H9 (cell line): Measurements from ENCODE around the gene CROT. TPM values are rescaled to one million over a fixed set of nuclear protein-coding genes. Genes with fewer than 3 reads are reported as not detected.

Source experiments
- DNase-seq: peaks from one replicate; pipeline ENCODE4 v3.0.0-alpha.2; 2017
- H2AFZ ChIP-seq: one replicate; pipeline ENCODE4 v1.6.1; 2013; ENCODE audit warnings: mild to moderate bottlenecking, low read length, control low read depth, moderate library complexity
- H2AK5ac ChIP-seq: 2 replicates; pipeline ENCODE4 v1.6.1; 2013; ENCODE audit warnings: low read length, control low read depth, mixed read lengths; ENCODE audit not compliant: insufficient read length
- H2BK120ac ChIP-seq: one replicate; pipeline ENCODE4 v1.6.1; 2013; ENCODE audit warnings: low read depth, mild to moderate bottlenecking, low read length, control low read depth, inconsistent platforms; ENCODE audit not compliant: poor library complexity, severe bottlenecking
- H2BK12ac ChIP-seq: 2 replicates; pipeline ENCODE4 v1.6.1; 2013; ENCODE audit warnings: low read length, control low read depth, mixed read lengths, low read depth; ENCODE audit not compliant: insufficient read length
- H2BK15ac ChIP-seq: 2 replicates; pipeline ENCODE4 v1.6.1; 2013; ENCODE audit warnings: low read depth, low read length, control low read depth
- H2BK20ac ChIP-seq: one replicate; pipeline ENCODE4 v1.6.1; 2013; ENCODE audit warnings: low read depth, mild to moderate bottlenecking, low read length, control low read depth, inconsistent platforms; ENCODE audit not compliant: poor library complexity, severe bottlenecking
- H2BK5ac ChIP-seq: 2 replicates; pipeline ENCODE4 v1.6.1; 2013; ENCODE audit warnings: low read length, control low read depth, mixed read lengths; ENCODE audit not compliant: insufficient read length
- H3K14ac ChIP-seq: 2 replicates; pipeline ENCODE4 v1.6.1; 2013; ENCODE audit warnings: low read length, control low read depth; ENCODE audit not compliant: insufficient read depth
- H3K18ac ChIP-seq: 2 replicates; pipeline ENCODE4 v1.6.1; 2013; ENCODE audit warnings: low read depth, mild to moderate bottlenecking, mixed read lengths, low read length, control low read depth; ENCODE audit not compliant: insufficient read length
- H3K23ac ChIP-seq: 2 replicates; pipeline ENCODE4 v1.6.1; 2013; ENCODE audit warnings: low read length, control low read depth, mixed read lengths, low read depth; ENCODE audit not compliant: insufficient read length
- H3K23me2 ChIP-seq: 2 replicates; pipeline ENCODE4 v1.6.1; 2013; ENCODE audit warnings: low read depth, mild to moderate bottlenecking, mixed read lengths, low read length, control low read depth; ENCODE audit not compliant: insufficient read length, poor library complexity, severe bottlenecking
- H3K27ac ChIP-seq: 2 replicates; pipeline ENCODE4 v1.5.1; 2013; ENCODE audit warnings: low read length, control low read depth, mixed read lengths, low read depth; ENCODE audit not compliant: insufficient read length
- H3K27me3 ChIP-seq: 2 replicates; pipeline ENCODE4 v1.6.1; 2013; ENCODE audit warnings: low read length, control low read depth, inconsistent platforms; ENCODE audit not compliant: insufficient read depth
- H3K4ac ChIP-seq: 2 replicates; pipeline ENCODE4 v1.6.1; 2013; ENCODE audit warnings: low read depth, mild to moderate bottlenecking, control low read depth, inconsistent platforms, low read length, moderate library complexity
- H3K4me1 ChIP-seq: 2 replicates; pipeline ENCODE4 v1.6.1; 2013; ENCODE audit warnings: low read length, control low read depth, inconsistent platforms; ENCODE audit not compliant: insufficient read depth
- H3K4me2 ChIP-seq: 2 replicates; pipeline ENCODE4 v1.6.1; 2013; ENCODE audit warnings: low read length, control low read depth, mixed read lengths; ENCODE audit not compliant: insufficient read length, insufficient read depth
- H3K56ac ChIP-seq: 2 replicates; pipeline ENCODE4 v1.6.1; 2013; ENCODE audit warnings: low read depth, mild to moderate bottlenecking, mixed read lengths, low read length, control low read depth; ENCODE audit not compliant: insufficient read length
- H3K79me1 ChIP-seq: 2 replicates; pipeline ENCODE4 v1.6.1; 2013; ENCODE audit warnings: low read depth, mild to moderate bottlenecking, moderate library complexity, low read length, control low read depth, inconsistent platforms; ENCODE audit not compliant: insufficient read depth, poor library complexity, severe bottlenecking
- H3K79me2 ChIP-seq: 2 replicates; pipeline ENCODE4 v1.6.1; 2013; ENCODE audit warnings: low read length, control low read depth, inconsistent platforms; ENCODE audit not compliant: insufficient read depth
- H3K9ac ChIP-seq: 2 replicates; pipeline ENCODE4 v1.6.1; 2013; ENCODE audit warnings: low read length, control low read depth, mixed read lengths; ENCODE audit not compliant: insufficient read length; ENCODE audit errors: extremely low read depth
- H3K9me3 ChIP-seq: one replicate; pipeline ENCODE4 v1.6.1; 2013; ENCODE audit warnings: low read depth, low read length, inconsistent platforms; ENCODE audit not compliant: control insufficient read depth
- H3T11ph ChIP-seq: one replicate; pipeline ENCODE4 v1.6.1; 2013; ENCODE audit warnings: mild to moderate bottlenecking, low read length, control low read depth, inconsistent platforms
- H4K20me1 ChIP-seq: one replicate; pipeline ENCODE4 v1.6.1; 2013; ENCODE audit not compliant: control insufficient read depth, insufficient read length, insufficient read depth
- H4K5ac ChIP-seq: 2 replicates; pipeline ENCODE4 v1.6.1; 2013; ENCODE audit warnings: low read depth, mild to moderate bottlenecking, mixed read lengths, low read length, control low read depth; ENCODE audit not compliant: insufficient read length
- H4K8ac ChIP-seq: replicated peaks from 2 replicates; pipeline ENCODE4 v1.6.1; 2013; ENCODE audit warnings: low read length, control low read depth, mixed read lengths, low read depth; ENCODE audit not compliant: insufficient read length
- H4K91ac ChIP-seq: 2 replicates; pipeline ENCODE4 v1.6.1; 2013; ENCODE audit warnings: low read depth, mild to moderate bottlenecking, moderate library complexity, mixed read lengths, low read length, control low read depth; ENCODE audit not compliant: insufficient read length
- H3K27ac Mint-ChIP-seq, 3 experiments: 2 replicates in 2 of 3; 3 replicates in 1 of 3; pipeline ENCODE4 v1.8.0; 2020 to 2021; ENCODE audit warnings: mixed read lengths in 3 of 3, mild to moderate bottlenecking in 1 of 3, moderate library complexity in 1 of 3
- H3K27me3 Mint-ChIP-seq: 2 replicates; pipeline ENCODE4 v1.8.0; 2021; ENCODE audit warnings: low read depth, mild to moderate bottlenecking, moderate library complexity, mixed read lengths
- H3K36me3 Mint-ChIP-seq, 3 experiments: 2 replicates in 2 of 3; 3 replicates in 1 of 3; pipeline ENCODE4 v1.8.0; 2020 to 2021; ENCODE audit warnings: low read depth in 3 of 3, mixed read lengths in 3 of 3; ENCODE audit not compliant: insufficient read depth in 1 of 3
- H3K4me1 Mint-ChIP-seq, 2 experiments: 2 replicates each; pipeline ENCODE4 v1.8.0; 2020; ENCODE audit warnings: mixed read lengths in 2 of 2
- H3K4me3 Mint-ChIP-seq, 2 experiments: 2 replicates in 1 of 2; 3 replicates in 1 of 2; pipeline ENCODE4 v1.8.0; 2020 to 2021; ENCODE audit warnings: mild to moderate bottlenecking in 2 of 2, mixed read lengths in 2 of 2, moderate library complexity in 1 of 2
- H3K9me3 Mint-ChIP-seq, 2 experiments: 2 replicates in 1 of 2; 3 replicates in 1 of 2; pipeline ENCODE4 v1.8.0; 2020; ENCODE audit warnings: mild to moderate bottlenecking in 2 of 2, mixed read lengths in 2 of 2, moderate library complexity in 1 of 2
- CTCF ChIP-seq: fragments of 200-600 bp; sonication (generic); conservative IDR thresholded peaks from 3 replicates; pipeline ENCODE4 v1.8.0; 2021; ENCODE audit warnings: antibody characterized with exemption, mild to moderate bottlenecking
- whole genome bisulfite sequencing: extraction: QIAGEN DNeasy Blood & Tissue Kit; methylation state at CpG from one replicate; pipeline ENCODE4 v1.1.7; 2013; ENCODE audit warnings: missing lambda C conversion rate, low lambda C conversion rate, mixed read lengths; ENCODE audit not compliant: insufficient read length; ENCODE audit errors: extremely low coverage; 5-methylcytosine and 5-hydroxymethylcytosine counted together
- total RNA-seq: library from RNA; stranded (reverse); gene quantifications from 2 replicates; pipeline ENCODE4 v1.2.1, GENCODE V29; 2021

Gene CROT
- total RNA-seq, 1 experiment from 2014 or later: 6.0 TPM

GRCh38 chr7:87347207-87347606, 1.7 kb downstream of the CROT start:
- Histone ChIP-seq H3K23me2 (peaks cover 8% of the 10 kb centered on the region), H3K79me1 (no peaks in the 10 kb centered on the region), H3K4me1 (no peaks in the 10 kb centered on the region), H3K27ac (no peak overlapping the region), H3T11ph (no peak overlapping the region), H2AK5ac (no peak overlapping the region), H2BK120ac (no peak overlapping the region), H3K4ac (no peak overlapping the region), H2BK12ac (no peak overlapping the region), H2BK15ac (no peak overlapping the region), H4K5ac (no peak overlapping the region), H2BK20ac (no peak overlapping the region), H3K4me2 (no peak overlapping the region), H3K9ac (no peak overlapping the region), H4K20me1 (no peaks in the 10 kb centered on the region), H4K8ac (no peak overlapping the region), H2AFZ (no peak overlapping the region), H3K14ac (no peak overlapping the region), H3K56ac (no peak overlapping the region), H3K18ac (no peak overlapping the region), H3K79me2 (no peaks in the 10 kb centered on the region), H3K27me3 (no peaks in the 10 kb centered on the region), H3K23ac (no peak overlapping the region), H2BK5ac (no peak overlapping the region), H3K9me3 (peaks cover 5% of the 10 kb centered on the region), H4K91ac (no peak overlapping the region)
- Mint-ChIP-seq H3K9me3 (peaks cover 4 to 6% of the 10 kb centered on the region in 2 experiments; a peak in 4 of 5 replicates), H3K27me3 (peaks cover 6% of the 10 kb centered on the region), H3K4me1 (peaks cover 28 to 32% of the 10 kb centered on the region in 2 experiments), H3K27ac (no peak overlapping the region), H3K36me3 (peaks cover 27 to 48% (median 39%) of the 10 kb centered on the region in 3 experiments), H3K4me3 (no peak overlapping the region)
- DNase-seq: no peak
- no peak for TF ChIP-seq CTCF
- no CpG with 5 or more reads among the region's 1 CpG for WGBS
